AG10803 (cell line): ENCODE data around the gene ATP6V1G1.
"Not testable (repeated sequence)": the region's sequence is repeated elsewhere in the genome, so short reads cannot be mapped to it uniquely, and the experiment has no call there.

Source experiments
- DNase-seq: peaks from one replicate; pipeline ENCODE4 v3.0.0; 2010; ENCODE audit warnings: low read depth
- H3K4me3 ChIP-seq: 2 replicates; pipeline ENCODE4 v1.5.1; 2011; ENCODE audit warnings: mild to moderate bottlenecking, low read length, control low read depth
- CTCF ChIP-seq: conservative IDR thresholded peaks from 2 replicates; pipeline ENCODE4 v1.5.1; 2011; ENCODE audit warnings: mild to moderate bottlenecking, low read length, control low read depth, inconsistent platforms

Gene ATP6V1G1

GRCh38 chr9:114591849-114592248 is 4.3 kb downstream of the ATP6V1G1 start:
- no peak for TF ChIP-seq CTCF
- H3K4me3 ChIP-seq = no peak overlapping the region
- no peak for DNase-seq

- peak; percentile 26 for DNase-seq
- no peak overlapping the region for H3K4me3 ChIP-seq
- peak; percentile 46 for TF ChIP-seq CTCF
These were observed 4.8 kb downstream of the ATP6V1G1 start for GRCh38 chr9:114592356-114592755.

GRCh38 chr9:114594136-114594535 is 6.6 kb downstream of the ATP6V1G1 start:
- DNase-seq = no peak
- H3K4me3 ChIP-seq = no peak overlapping the region
- no peak for TF ChIP-seq CTCF

GRCh38 chr9:114600502-114601248 is 13.1 kb downstream of the ATP6V1G1 start:
- not testable (repeated sequence) for DNase-seq, H3K4me3 ChIP-seq

- not testable (repeated sequence) for DNase-seq, H3K4me3 ChIP-seq
These were observed 14.2 kb downstream of the ATP6V1G1 start for GRCh38 chr9:114601787-114602186.

GRCh38 chr9:114602620-114603019 is 15.1 kb downstream of the ATP6V1G1 start:
- TF ChIP-seq CTCF = no peak
- no peak for DNase-seq
- H3K4me3 ChIP-seq = no peak overlapping the region

- DNase-seq = no peak
- TF ChIP-seq CTCF = no peak
- H3K4me3 ChIP-seq = no peak overlapping the region
These were observed 15.7 kb downstream of the ATP6V1G1 start for GRCh38 chr9:114603248-114603647.

GRCh38 chr9:114604989-114605388 is 17.4 kb downstream of the ATP6V1G1 start:
- DNase-seq = no peak
- no peak for TF ChIP-seq CTCF
- H3K4me3 ChIP-seq = no peak overlapping the region
